HepG2 (cell line): ENCODE data around the gene CDR2L. TPM values are rescaled to one million over a fixed set of nuclear protein-coding genes. Genes with fewer than 3 reads are reported as not detected.

Experiments
- HDAC2 ChIP-seq: sonication (generic); formaldehyde crosslinking; IDR thresholded peaks from 2 replicates; pipeline ENCODE4 v1.4.0; 2020; ENCODE audit warnings: missing genetic modification reagents
- JUN ChIP-seq: sonication (generic); formaldehyde crosslinking; IDR thresholded peaks from 2 replicates; pipeline ENCODE4 v1.4.0; 2020; ENCODE audit warnings: mild to moderate bottlenecking, missing genetic modification reagents
- KDM4B ChIP-seq: sonication (generic); formaldehyde crosslinking; IDR thresholded peaks from 2 replicates; pipeline ENCODE4 v1.4.0; 2020; ENCODE audit warnings: missing genetic modification reagents
- MAFF ChIP-seq: IDR thresholded peaks from 2 replicates; pipeline ENCODE4 v1.6.1; 2011; ENCODE audit warnings: low read depth, low read length, improper control_type of control experiment
- MBNL3 ChIP-seq: fragments of 250-450 bp; sonication (Bioruptor Pico); conservative IDR thresholded peaks from 2 replicates; pipeline ENCODE4 v1.8.0; 2022; ENCODE audit warnings: mild to moderate bottlenecking, inconsistent platforms
- MIXL1 ChIP-seq: IDR thresholded peaks from 2 replicates; pipeline ENCODE4 v1.6.1; 2016
- RFX5 ChIP-seq: IDR thresholded peaks from 2 replicates; pipeline ENCODE4 v1.6.1; 2011; ENCODE audit warnings: low read depth, low read length, improper control_type of control experiment
- ZMYM4 ChIP-seq: sonication (generic); formaldehyde crosslinking; IDR thresholded peaks from 2 replicates; pipeline ENCODE4 v1.8.1; 2023; ENCODE audit warnings: mild to moderate bottlenecking, missing genetic modification reagents
- ZNF124 ChIP-seq: sonication (generic); formaldehyde crosslinking; IDR thresholded peaks from 2 replicates; pipeline ENCODE4 v1.4.0; 2020; ENCODE audit warnings: missing genetic modification reagents
- ZNF17 ChIP-seq: sonication (generic); formaldehyde crosslinking; IDR thresholded peaks from 2 replicates; pipeline ENCODE4 v1.5.0; 2020; ENCODE audit warnings: mild to moderate bottlenecking, missing genetic modification reagents
- ZNF20 ChIP-seq: sonication (generic); formaldehyde crosslinking; IDR thresholded peaks from 2 replicates; pipeline ENCODE4 v1.4.0; 2020; ENCODE audit warnings: mild to moderate bottlenecking, moderate library complexity, missing genetic modification reagents
- ZNF446 ChIP-seq: sonication (generic); formaldehyde crosslinking; IDR thresholded peaks from 2 replicates; pipeline ENCODE4 v1.5.0; 2020; ENCODE audit warnings: mild to moderate bottlenecking, missing genetic modification reagents
- ZNF543 ChIP-seq: sonication (generic); formaldehyde crosslinking; IDR thresholded peaks from 2 replicates; pipeline ENCODE4 v1.4.0; 2020; ENCODE audit warnings: mild to moderate bottlenecking, missing genetic modification reagents
- ZNF552 ChIP-seq: sonication (generic); formaldehyde crosslinking; IDR thresholded peaks from 2 replicates; pipeline ENCODE4 v1.9.0; 2022; ENCODE audit warnings: missing genetic modification reagents, mild to moderate bottlenecking, borderline replicate concordance
- ZSCAN22 ChIP-seq: sonication (generic); formaldehyde crosslinking; IDR thresholded peaks from 2 replicates; pipeline ENCODE4 v1.4.0; 2020; ENCODE audit warnings: mild to moderate bottlenecking, missing genetic modification reagents
- polyA plus RNA-seq, 8 experiments: library from polyadenylated mRNA; depleted of rRNA in 3 of 8; stranded (reverse) in 7 of 8; unstranded in 1 of 8; fragments of >200 nt; fragmentation: Illumina TruSeq in 4 of 8; extraction: Trizol in 4 of 8; gene quantifications; 2 replicates each; pipeline versions ENCODE4 v1.2.1 to v1.2.3, GENCODE V29; 2011 to 2016; ENCODE audit warnings: low read depth in 4 of 8, missing spikeins in 1 of 8, mixed read lengths in 1 of 8; ENCODE audit not compliant: insufficient read depth in 1 of 8
- total RNA-seq, 5 experiments: library from RNA; depleted of rRNA; stranded (reverse); fragments of >200 nt; fragmentation: Illumina TruSeq; extraction: Trizol; gene quantifications; 2 replicates each; pipeline ENCODE4 v1.2.3, GENCODE V29; 2016; ENCODE audit warnings: low read depth in 1 of 5
- TF ChIP-seq, protein P1 (sequence below): IDR thresholded peaks from 2 replicates; pipeline ENCODE4 v1.6.1; 2016
- TF ChIP-seq, protein P2 (sequence below): sonication (generic); formaldehyde crosslinking; IDR thresholded peaks from 2 replicates; pipeline ENCODE4 v1.5.0; 2020; ENCODE audit warnings: mild to moderate bottlenecking, missing genetic modification reagents, borderline replicate concordance
- TF ChIP-seq, protein P3 (sequence below): sonication (generic); formaldehyde crosslinking; IDR thresholded peaks from 2 replicates; pipeline ENCODE4 v1.4.0; 2020; ENCODE audit warnings: missing genetic modification reagents
- TF ChIP-seq, protein P4 (sequence below): conservative IDR thresholded peaks from 2 replicates; pipeline ENCODE4 v1.6.1; 2018; ENCODE audit warnings: missing genetic modification reagents
- TF ChIP-seq, protein P5 (sequence below): sonication (generic); formaldehyde crosslinking; IDR thresholded peaks from 2 replicates; pipeline ENCODE4 v1.5.0; 2020; ENCODE audit warnings: missing genetic modification reagents, mild to moderate bottlenecking, borderline replicate concordance

Gene CDR2L
- total and polyA plus RNA-seq, 2 of the 13 experiments (the other 11 are each of a cell fraction or from before 2014, with no cell fraction given), result 1.9 to 2.1 TPM

DNA sequence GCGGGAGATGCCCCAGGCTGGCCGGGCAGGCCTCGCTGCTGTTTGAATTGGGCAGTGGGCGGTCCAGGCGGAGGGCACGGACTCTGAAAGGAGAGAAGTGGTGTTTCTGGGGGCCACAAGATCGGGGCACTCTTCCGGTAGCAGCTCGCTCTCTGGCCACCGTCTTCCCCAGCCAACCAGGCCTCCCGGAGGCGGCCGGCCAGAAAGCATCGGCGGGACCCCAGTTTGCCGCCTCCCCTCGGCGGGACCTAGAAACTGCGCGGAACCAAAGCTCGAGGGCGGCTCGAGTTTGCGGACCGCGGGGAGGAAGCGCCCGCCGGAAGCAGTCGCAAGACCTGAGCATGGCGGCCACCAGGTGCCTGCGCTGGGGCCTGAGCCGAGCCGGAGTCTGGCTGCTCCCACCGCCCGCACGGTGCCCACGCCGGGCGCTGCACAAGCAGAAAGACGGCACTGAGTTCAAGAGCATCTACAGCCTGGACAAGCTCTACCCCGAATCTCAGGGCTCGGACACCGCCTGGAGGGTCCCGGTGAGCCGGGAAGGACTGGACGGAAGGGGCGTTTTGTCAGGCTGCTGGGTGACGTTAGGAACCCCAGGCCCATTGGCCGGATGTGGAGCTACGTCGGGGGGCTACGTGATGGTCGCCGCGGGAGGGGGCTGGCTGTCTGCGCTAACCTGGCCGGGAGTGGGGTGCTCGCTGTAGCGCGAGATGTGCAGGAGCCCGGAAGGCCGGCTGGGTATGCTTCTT, 25.1 kb downstream of the CDR2L start, which contains the start of gene MRPL58 (continued):
- TF ChIP-seq JUN (CRISPR knock-in tag) (peak; percentile 8; the same call in 1 of the 2 replicates), ZNF20 (peak; percentile 97; the same call in 1 of the 2 replicates), RFX5 (peak; percentile 54), MIXL1 (peak; percentile 64), ZNF17 (CRISPR knock-in tag) (no peak), ZSCAN22 (CRISPR knock-in tag) (peak; percentile 82), ZNF124 (CRISPR knock-in tag) (peak; percentile 98), ZNF446 (CRISPR knock-in tag) (peak; percentile 91; the same call in 1 of the 2 replicates), ZNF543 (CRISPR knock-in tag) (peak; percentile 98), ZMYM4 (CRISPR knock-in tag) (peak; percentile 95), HDAC2 (peak; percentile 95), MAFF (no peak; the same call in 1 of the 2 replicates), KDM4B (CRISPR knock-in tag) (peak; percentile 97), ZNF552 (CRISPR knock-in tag) (peak; percentile 93), MBNL3 (CRISPR knock-in tag) (no peak)
- TF ChIP-seq, protein P1, sequence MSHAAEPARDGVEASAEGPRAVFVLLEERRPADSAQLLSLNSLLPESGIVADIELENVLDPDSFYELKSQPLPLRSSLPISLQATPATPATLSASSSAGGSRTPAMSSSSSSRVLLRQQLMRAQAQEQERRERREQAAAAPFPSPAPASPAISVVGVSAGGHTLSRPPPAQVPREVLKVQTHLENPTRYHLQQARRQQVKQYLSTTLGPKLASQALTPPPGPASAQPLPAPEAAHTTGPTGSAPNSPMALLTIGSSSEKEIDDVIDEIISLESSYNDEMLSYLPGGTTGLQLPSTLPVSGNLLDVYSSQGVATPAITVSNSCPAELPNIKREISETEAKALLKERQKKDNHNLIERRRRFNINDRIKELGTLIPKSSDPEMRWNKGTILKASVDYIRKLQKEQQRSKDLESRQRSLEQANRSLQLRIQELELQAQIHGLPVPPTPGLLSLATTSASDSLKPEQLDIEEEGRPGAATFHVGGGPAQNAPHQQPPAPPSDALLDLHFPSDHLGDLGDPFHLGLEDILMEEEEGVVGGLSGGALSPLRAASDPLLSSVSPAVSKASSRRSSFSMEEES (CRISPR knock-in tag), result peak; percentile 71; the same call in 1 of the 2 replicates
- TF ChIP-seq, protein P2, sequence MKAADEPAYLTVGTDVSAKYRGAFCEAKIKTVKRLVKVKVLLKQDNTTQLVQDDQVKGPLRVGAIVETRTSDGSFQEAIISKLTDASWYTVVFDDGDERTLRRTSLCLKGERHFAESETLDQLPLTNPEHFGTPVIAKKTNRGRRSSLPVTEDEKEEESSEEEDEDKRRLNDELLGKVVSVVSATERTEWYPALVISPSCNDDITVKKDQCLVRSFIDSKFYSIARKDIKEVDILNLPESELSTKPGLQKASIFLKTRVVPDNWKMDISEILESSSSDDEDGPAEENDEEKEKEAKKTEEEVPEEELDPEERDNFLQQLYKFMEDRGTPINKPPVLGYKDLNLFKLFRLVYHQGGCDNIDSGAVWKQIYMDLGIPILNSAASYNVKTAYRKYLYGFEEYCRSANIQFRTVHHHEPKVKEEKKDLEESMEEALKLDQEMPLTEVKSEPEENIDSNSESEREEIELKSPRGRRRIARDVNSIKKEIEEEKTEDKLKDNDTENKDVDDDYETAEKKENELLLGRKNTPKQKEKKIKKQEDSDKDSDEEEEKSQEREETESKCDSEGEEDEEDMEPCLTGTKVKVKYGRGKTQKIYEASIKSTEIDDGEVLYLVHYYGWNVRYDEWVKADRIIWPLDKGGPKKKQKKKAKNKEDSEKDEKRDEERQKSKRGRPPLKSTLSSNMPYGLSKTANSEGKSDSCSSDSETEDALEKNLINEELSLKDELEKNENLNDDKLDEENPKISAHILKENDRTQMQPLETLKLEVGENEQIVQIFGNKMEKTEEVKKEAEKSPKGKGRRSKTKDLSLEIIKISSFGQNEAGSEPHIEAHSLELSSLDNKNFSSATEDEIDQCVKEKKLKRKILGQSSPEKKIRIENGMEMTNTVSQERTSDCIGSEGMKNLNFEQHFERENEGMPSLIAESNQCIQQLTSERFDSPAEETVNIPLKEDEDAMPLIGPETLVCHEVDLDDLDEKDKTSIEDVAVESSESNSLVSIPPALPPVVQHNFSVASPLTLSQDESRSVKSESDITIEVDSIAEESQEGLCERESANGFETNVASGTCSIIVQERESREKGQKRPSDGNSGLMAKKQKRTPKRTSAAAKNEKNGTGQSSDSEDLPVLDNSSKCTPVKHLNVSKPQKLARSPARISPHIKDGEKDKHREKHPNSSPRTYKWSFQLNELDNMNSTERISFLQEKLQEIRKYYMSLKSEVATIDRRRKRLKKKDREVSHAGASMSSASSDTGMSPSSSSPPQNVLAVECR (CRISPR knock-in tag), result peak; percentile 95
- TF ChIP-seq, protein P3, sequence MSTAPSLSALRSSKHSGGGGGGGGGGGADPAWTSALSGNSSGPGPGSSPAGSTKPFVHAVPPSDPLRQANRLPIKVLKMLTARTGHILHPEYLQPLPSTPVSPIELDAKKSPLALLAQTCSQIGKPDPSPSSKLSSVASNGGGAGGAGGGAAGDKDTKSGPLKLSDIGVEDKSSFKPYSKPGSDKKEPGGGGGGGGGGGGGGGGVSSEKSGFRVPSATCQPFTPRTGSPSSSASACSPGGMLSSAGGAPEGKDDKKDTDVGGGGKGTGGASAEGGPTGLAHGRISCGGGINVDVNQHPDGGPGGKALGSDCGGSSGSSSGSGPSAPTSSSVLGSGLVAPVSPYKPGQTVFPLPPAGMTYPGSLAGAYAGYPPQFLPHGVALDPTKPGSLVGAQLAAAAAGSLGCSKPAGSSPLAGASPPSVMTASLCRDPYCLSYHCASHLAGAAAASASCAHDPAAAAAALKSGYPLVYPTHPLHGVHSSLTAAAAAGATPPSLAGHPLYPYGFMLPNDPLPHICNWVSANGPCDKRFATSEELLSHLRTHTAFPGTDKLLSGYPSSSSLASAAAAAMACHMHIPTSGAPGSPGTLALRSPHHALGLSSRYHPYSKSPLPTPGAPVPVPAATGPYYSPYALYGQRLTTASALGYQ (CRISPR knock-in tag), result peak; percentile 93
- TF ChIP-seq, protein P4, sequence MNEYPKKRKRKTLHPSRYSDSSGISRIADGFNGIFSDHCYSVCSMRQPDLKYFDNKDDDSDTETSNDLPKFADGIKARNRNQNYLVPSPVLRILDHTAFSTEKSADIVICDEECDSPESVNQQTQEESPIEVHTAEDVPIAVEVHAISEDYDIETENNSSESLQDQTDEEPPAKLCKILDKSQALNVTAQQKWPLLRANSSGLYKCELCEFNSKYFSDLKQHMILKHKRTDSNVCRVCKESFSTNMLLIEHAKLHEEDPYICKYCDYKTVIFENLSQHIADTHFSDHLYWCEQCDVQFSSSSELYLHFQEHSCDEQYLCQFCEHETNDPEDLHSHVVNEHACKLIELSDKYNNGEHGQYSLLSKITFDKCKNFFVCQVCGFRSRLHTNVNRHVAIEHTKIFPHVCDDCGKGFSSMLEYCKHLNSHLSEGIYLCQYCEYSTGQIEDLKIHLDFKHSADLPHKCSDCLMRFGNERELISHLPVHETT (CRISPR knock-in tag), result peak; percentile 98
- TF ChIP-seq, protein P5, sequence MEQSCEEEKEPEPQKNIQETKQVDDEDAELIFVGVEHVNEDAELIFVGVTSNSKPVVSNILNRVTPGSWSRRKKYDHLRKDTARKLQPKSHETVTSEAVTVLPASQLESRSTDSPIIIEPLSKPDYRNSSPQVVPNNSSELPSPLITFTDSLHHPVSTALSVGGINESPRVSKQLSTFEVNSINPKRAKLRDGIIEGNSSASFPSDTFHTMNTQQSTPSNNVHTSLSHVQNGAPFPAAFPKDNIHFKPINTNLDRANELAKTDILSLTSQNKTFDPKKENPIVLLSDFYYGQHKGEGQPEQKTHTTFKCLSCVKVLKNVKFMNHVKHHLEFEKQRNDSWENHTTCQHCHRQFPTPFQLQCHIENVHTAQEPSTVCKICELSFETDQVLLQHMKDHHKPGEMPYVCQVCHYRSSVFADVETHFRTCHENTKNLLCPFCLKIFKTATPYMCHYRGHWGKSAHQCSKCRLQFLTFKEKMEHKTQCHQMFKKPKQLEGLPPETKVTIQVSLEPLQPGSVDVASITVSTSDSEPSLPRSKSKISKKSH (CRISPR knock-in tag), result peak; percentile 99
